GM12872 (cell line): Measurements from ENCODE around the gene NIT1.

ENCODE experiments used
- CTCF ChIP-seq: IDR thresholded peaks from 3 replicates; pipeline ENCODE4 v1.5.1; 2011; ENCODE audit warnings: low read depth, mild to moderate bottlenecking, low read length, moderate library complexity; ENCODE audit not compliant: insufficient read depth

Gene NIT1

GRCh38 chr1:161165742-161166668 lies 48.1 kb downstream of the NIT1 start, which contains the start of gene PPOX:
PPOX (plus strand) TSS chr1:161166426; CDS start chr1:161166848, 422 bp downstream.
- TF ChIP-seq CTCF = peak; percentile 67

- TF ChIP-seq CTCF = no peak
Observed at GRCh38 chr1:161166669-161167548, 49.0 kb downstream of the NIT1 start.

- no peak for TF ChIP-seq CTCF
Observed at GRCh38 chr1:161168906-161169305, 51.0 kb downstream of the NIT1 start.
